A549 (cell line): ENCODE data around the gene EEFSEC. TPM values are rescaled to one million over a fixed set of nuclear protein-coding genes. Genes with fewer than 3 reads are reported as not detected.

Source experiments
- ATAC-seq, 2 experiments: fragments of 200-7000 bp in 1 of 2; fragments of >200 bp in 1 of 2; cut with Nextera tagmentation in 1 of 2; cut with Tn5 transposase in 1 of 2; 3 replicates each; pipeline versions ENCODE4 v1.8.0 to v1.9.1; 2018 to 2020; ENCODE audit warnings: mild to moderate bottlenecking in 1 of 2, moderate library complexity in 1 of 2
- CTCF ChIA-PET: fragments of 300-600 bp; sonication (Branson Sonifier 250); formaldehyde crosslinking; extraction: SDS; loops from one replicate; lab custom pipeline; 2021; ENCODE audit warnings: antibody characterized with exemption, inconsistent platforms; lab: Yijun Ruan, JAX
- POLR2A ChIA-PET: fragments of 350-600 bp; formaldehyde crosslinking; extraction: SDS; loops from one replicate; lab custom pipeline; 2021; ENCODE audit warnings: antibody characterized with exemption, inconsistent platforms; lab: Yijun Ruan, JAX
- DNase-seq, 2 experiments: peaks; one replicate each; pipeline versions ENCODE4 v3.0.0 to v3.0.0-alpha.2; 2011 to 2016; ENCODE audit warnings: low read depth in 1 of 2, low spot score in 1 of 2
- FAIRE-seq: peaks from 2 replicates; lab custom pipeline; 2011; peaks lifted over from hg19 to GRCh38; lab: Jason Lieb, UNC
- H3K27ac ChIP-seq, 2 experiments: fragments of >200 bp; sonication (Bioruptor Twin); formaldehyde crosslinking; 3 replicates each; pipeline ENCODE4 v1.5.1; 2016 to 2017
- H3K4me1 ChIP-seq: fragments of >200 bp; sonication (Bioruptor Twin); formaldehyde crosslinking; 3 replicates; pipeline ENCODE4 v1.6.1; 2016
- H3K4me2 ChIP-seq: fragments of >200 bp; sonication (Bioruptor Twin); formaldehyde crosslinking; 3 replicates; pipeline ENCODE4 v1.6.1; 2016
- H3K4me3 ChIP-seq: fragments of >200 bp; sonication (Bioruptor Twin); formaldehyde crosslinking; 3 replicates; pipeline ENCODE4 v1.5.1; 2016
- H3K9me3 ChIP-seq: fragments of >200 bp; sonication (Bioruptor Twin); formaldehyde crosslinking; 3 replicates; pipeline ENCODE4 v1.6.1; 2016
- BCL3 ChIP-seq: fragments of >200 bp; sonication (Bioruptor Twin); formaldehyde crosslinking; IDR thresholded peaks from 3 replicates; pipeline ENCODE4 v1.6.1; 2016
- BHLHE40 ChIP-seq: IDR thresholded peaks from 2 replicates; pipeline ENCODE4 v1.6.1; 2012; ENCODE audit warnings: low read depth, low read length, inconsistent platforms
- CBX2 ChIP-seq: fragments of 200-600 bp; sonication (generic); IDR thresholded peaks from 2 replicates; pipeline ENCODE4 v1.6.1; 2016; ENCODE audit warnings: low read depth, mild to moderate bottlenecking, borderline replicate concordance
- CBX8 ChIP-seq: fragments of 200-600 bp; sonication (generic); IDR thresholded peaks from 2 replicates; pipeline ENCODE4 v1.6.1; 2016
- EHMT2 ChIP-seq: fragments of 200-600 bp; sonication (generic); IDR thresholded peaks from 2 replicates; pipeline ENCODE4 v1.6.1; 2016; ENCODE audit warnings: antibody characterized with exemption, low read depth, mild to moderate bottlenecking, moderate library complexity
- EP300 ChIP-seq, 2 experiments: fragments of >200 bp; sonication (Bioruptor Twin); formaldehyde crosslinking; IDR thresholded peaks; 2 replicates in 1 of 2; 3 replicates in 1 of 2; pipeline ENCODE4 v1.6.1; 2016 to 2017
- FOSL2 ChIP-seq, 2 experiments: fragments of 450-650 bp in 1 of 2; fragments of >200 bp in 1 of 2; sonication (Bioruptor Twin) in 1 of 2; formaldehyde crosslinking; IDR thresholded peaks; 2 replicates each; pipeline versions ENCODE4 v1.5.0 to v1.6.1; 2016 to 2020; ENCODE audit warnings: mild to moderate bottlenecking in 1 of 2, moderate library complexity in 1 of 2
- GATA3 ChIP-seq: IDR thresholded peaks from 2 replicates; pipeline ENCODE4 v1.6.1; 2012; ENCODE audit warnings: borderline replicate concordance
- HMGXB4 ChIP-seq: fragments of 250-450 bp; sonication (Bioruptor Pico); IDR thresholded peaks from 2 replicates; pipeline ENCODE4 v1.5.0; 2021; ENCODE audit warnings: mild to moderate bottlenecking, moderate library complexity, borderline replicate concordance
- HOXB13 ChIP-seq: fragments of 250-450 bp; sonication (Bioruptor Pico); IDR thresholded peaks from 2 replicates; pipeline ENCODE4 v1.5.0; 2020; ENCODE audit warnings: low read depth, mild to moderate bottlenecking, moderate library complexity
- JUN ChIP-seq, 2 experiments: fragments of >200 bp; sonication (Bioruptor Twin); formaldehyde crosslinking; IDR thresholded peaks; 2 replicates in 1 of 2; 3 replicates in 1 of 2; pipeline ENCODE4 v1.6.1; 2016 to 2017
- KDM5A ChIP-seq: fragments of 200-600 bp; sonication (generic); IDR thresholded peaks from 2 replicates; pipeline ENCODE4 v1.6.1; 2016; ENCODE audit warnings: antibody characterized with exemption, mild to moderate bottlenecking
- MAFK ChIP-seq: fragments of 450-650 bp; IDR thresholded peaks from 2 replicates; pipeline ENCODE4 v1.6.1; 2014; ENCODE audit not compliant: partially characterized antibody
- NFE2L2 ChIP-seq: fragments of 150-350 bp; conservative IDR thresholded peaks from 2 replicates; pipeline ENCODE4 v1.6.1; 2014; ENCODE audit warnings: low read length
- NPAS2 ChIP-seq: fragments of 250-450 bp; sonication (Bioruptor Pico); IDR thresholded peaks from 2 replicates; pipeline ENCODE4 v1.8.0; 2022; ENCODE audit warnings: mild to moderate bottlenecking, moderate library complexity, borderline replicate concordance
- NR3C1 ChIP-seq: fragments of >200 bp; sonication (Bioruptor Twin); formaldehyde crosslinking; IDR thresholded peaks from 3 replicates; pipeline ENCODE4 v1.6.1; 2017
- PHF8 ChIP-seq: fragments of 200-600 bp; sonication (generic); IDR thresholded peaks from 2 replicates; pipeline ENCODE4 v1.6.1; 2016; ENCODE audit warnings: low read depth, mild to moderate bottlenecking, antibody characterized with exemption, moderate library complexity, borderline replicate concordance
- RAD21 ChIP-seq, 2 experiments: fragments of >200 bp in 1 of 2; sonication (Bioruptor Twin) in 1 of 2; formaldehyde crosslinking in 1 of 2; IDR thresholded peaks in 1 of 2; conservative IDR thresholded peaks in 1 of 2; 2 replicates in 1 of 2; 3 replicates in 1 of 2; pipeline ENCODE4 v1.6.1; 2012 to 2018; ENCODE audit warnings: inconsistent platforms in 1 of 2
- RARB ChIP-seq: fragments of 250-450 bp; sonication (Bioruptor Pico); IDR thresholded peaks from 2 replicates; pipeline ENCODE4 v1.8.0; 2021; ENCODE audit warnings: mild to moderate bottlenecking, moderate library complexity
- RNF2 ChIP-seq: fragments of 200-600 bp; sonication (generic); IDR thresholded peaks from 2 replicates; pipeline ENCODE4 v1.6.1; 2016; ENCODE audit warnings: low read depth, mild to moderate bottlenecking, antibody characterized with exemption, moderate library complexity, borderline replicate concordance
- SREBF2 ChIP-seq: fragments of 450-650 bp; IDR thresholded peaks from 2 replicates; pipeline ENCODE4 v1.6.1; 2014; ENCODE audit warnings: mild to moderate bottlenecking, moderate library complexity
- ZC3H11A ChIP-seq: fragments of 450-650 bp; IDR thresholded peaks from 2 replicates; pipeline ENCODE4 v1.6.1; 2014; ENCODE audit warnings: antibody characterized with exemption, mild to moderate bottlenecking
- ZFP36 ChIP-seq: fragments of 450-650 bp; IDR thresholded peaks from 2 replicates; pipeline ENCODE4 v1.6.1; 2014; ENCODE audit warnings: borderline replicate concordance; ENCODE audit not compliant: partially characterized antibody
- ZNF302 ChIP-seq: fragments of 250-450 bp; sonication (Bioruptor Pico); IDR thresholded peaks from 2 replicates; pipeline ENCODE4 v1.9.0; 2021; ENCODE audit warnings: inconsistent platforms, mild to moderate bottlenecking, moderate library complexity
- WGBS: methylation state at CpG from one replicate; pipeline ENCODE4 v1.1.6; 2017; ENCODE audit errors: missing lambda C conversion rate; 5-methylcytosine and 5-hydroxymethylcytosine counted together
- polyA plus RNA-seq, 4 experiments: library from polyadenylated mRNA; depleted of rRNA in 3 of 4; stranded (reverse); fragments of >200 nt; fragmentation: RNase III in 1 of 4; extraction: RNeasy Plus Mini Kit Qiagen cat#74134 plus additional on column Dnase treatment in 1 of 4; gene quantifications; 2 replicates in 3 of 4; 3 replicates in 1 of 4; pipeline ENCODE4 v1.2.3, GENCODE V29; 2011 to 2017
- TF ChIP-seq, protein P1 (sequence below): fragments of 150-350 bp; IDR thresholded peaks from 2 replicates; pipeline ENCODE4 v1.6.1; 2014; ENCODE audit warnings: low read depth, mild to moderate bottlenecking, low read length
- TF ChIP-seq, protein P2 (sequence below): IDR thresholded peaks from 2 replicates; pipeline ENCODE4 v1.6.1; 2012

The EEFSEC gene
- polyA plus RNA-seq, 2 of the 4 experiments (the other 2 are of a cell fraction) = 6.9 to 7.3 TPM

- Histone ChIP-seq H3K9me3 (no peaks in the 10 kb centered on the region), H3K27ac (0 out of 6 replicates have a peak overlapping the region, but pooled peaks of 1 of the 2 experiments have one; percentile 24), H3K4me3 (no peak overlapping the region), H3K4me2 (no peak overlapping the region), H3K4me1 (peaks cover 25% of the 10 kb centered on the region)
- POLR2A ChIA-PET = no interaction called here
- WGBS = 86% methylated on average over 4 of the region's 7 CpGs
- no peak for DNase-seq
- TF ChIP-seq PHF8 (no peak), EP300 (IDR thresholded peaks at IDR 0.05) (no peak), MAFK (no peak), CBX2 (no peak), JUN (IDR thresholded peaks at IDR 0.05) (no peak), RAD21 (conservative IDR thresholded peaks at IDR 0.05 in 1 of 2, IDR thresholded peaks at IDR 0.05 in 1 of 2) (no peak), GATA3 (no peak), NFE2L2 (no peak), RNF2 (no peak), NR3C1 (no peak), FOSL2 (IDR thresholded peaks at IDR 0.05) (no peak), FOSL2 (CRISPR knock-in tag; IDR thresholded peaks at IDR 0.05) (no peak), RARB (CRISPR knock-in tag) (no peak), KDM5A (no peak), CBX8 (no peak), BCL3 (no peak), ZC3H11A (no peak)
- TF ChIP-seq, protein P1, sequence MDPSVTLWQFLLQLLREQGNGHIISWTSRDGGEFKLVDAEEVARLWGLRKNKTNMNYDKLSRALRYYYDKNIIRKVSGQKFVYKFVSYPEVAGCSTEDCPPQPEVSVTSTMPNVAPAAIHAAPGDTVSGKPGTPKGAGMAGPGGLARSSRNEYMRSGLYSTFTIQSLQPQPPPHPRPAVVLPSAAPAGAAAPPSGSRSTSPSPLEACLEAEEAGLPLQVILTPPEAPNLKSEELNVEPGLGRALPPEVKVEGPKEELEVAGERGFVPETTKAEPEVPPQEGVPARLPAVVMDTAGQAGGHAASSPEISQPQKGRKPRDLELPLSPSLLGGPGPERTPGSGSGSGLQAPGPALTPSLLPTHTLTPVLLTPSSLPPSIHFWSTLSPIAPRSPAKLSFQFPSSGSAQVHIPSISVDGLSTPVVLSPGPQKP = no peak
- TF ChIP-seq, all 56 proteins: peak for 0
- FAIRE-seq = no peak
- CTCF ChIA-PET = no interaction called here
- no peak for ATAC-seq
Measured at GRCh38 chr3:128420289-128420688, 267.0 kb downstream of the EEFSEC start.

- ChIA-PET CTCF (interaction anchor here (0.6 to 1.5 kb wide), 2 partner anchors 9 to 163 kb away, joined by 3 to 4 read pairs; no protein-coding TSS in a partner anchor), POLR2A (no interaction called here)
Measured at GRCh38 chr3:128420720-128421438, 267.6 kb downstream of the EEFSEC start.

More at GRCh38 chr3:128420720-128421438, 267.6 kb downstream of the EEFSEC start:
- Histone ChIP-seq H3K4me2 (no peak overlapping the region), H3K27ac (peak overlapping the region in 1 of 2 experiments; percentile 41; a peak in 1 of 6 replicates), H3K4me1 (peaks cover 22% of the 10 kb centered on the region), H3K9me3 (no peaks in the 10 kb centered on the region), H3K4me3 (no peak overlapping the region)
- FAIRE-seq (no peak), ATAC-seq (no peak), DNase-seq (no peak)
- 40% methylated on average over 2 of the region's 12 CpGs for WGBS
- no peak for TF ChIP-seq EHMT2
- TF ChIP-seq ZNF302 (CRISPR knock-in tag) = no peak
- no peak for TF ChIP-seq HOXB13 (CRISPR knock-in tag)
- TF ChIP-seq RAD21 (conservative IDR thresholded peaks at IDR 0.05 in 1 of 2, IDR thresholded peaks at IDR 0.05 in 1 of 2) = no peak
- TF ChIP-seq RNF2 = no peak
- TF ChIP-seq, protein P1 = no peak
- no peak for TF ChIP-seq SREBF2
- TF ChIP-seq, protein P2, sequence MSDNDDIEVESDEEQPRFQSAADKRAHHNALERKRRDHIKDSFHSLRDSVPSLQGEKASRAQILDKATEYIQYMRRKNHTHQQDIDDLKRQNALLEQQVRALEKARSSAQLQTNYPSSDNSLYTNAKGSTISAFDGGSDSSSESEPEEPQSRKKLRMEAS = no peak
- TF ChIP-seq BHLHE40 = no peak
- TF ChIP-seq FOSL2 (IDR thresholded peaks at IDR 0.05) = no peak
- no peak for TF ChIP-seq FOSL2 (CRISPR knock-in tag; IDR thresholded peaks at IDR 0.05)
- TF ChIP-seq ZFP36 = no peak
- no peak for TF ChIP-seq HMGXB4 (CRISPR knock-in tag)
- no peak for TF ChIP-seq RARB (CRISPR knock-in tag)
- no peak for TF ChIP-seq NPAS2 (CRISPR knock-in tag)
